ENCODE results near the gene CACNA2D2.

DNA sequence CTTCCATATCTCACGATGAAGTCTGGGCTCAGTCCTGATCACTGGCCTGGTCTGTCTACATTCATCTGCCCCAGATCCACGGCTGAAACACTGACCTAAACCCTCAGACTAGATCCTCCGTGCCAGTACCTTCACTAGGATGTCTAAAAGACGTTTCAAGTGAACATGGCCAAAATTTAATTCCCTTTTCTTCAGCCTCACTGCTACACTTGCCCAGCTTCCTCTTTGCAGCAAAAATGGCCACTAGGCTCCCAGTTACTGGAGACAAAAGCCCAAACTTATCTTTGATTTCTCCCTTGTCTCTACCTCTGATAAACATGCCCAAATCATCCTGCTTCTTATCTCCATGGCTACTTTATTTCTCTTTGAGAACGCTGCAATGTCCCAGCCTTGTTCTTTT lies 164.5 kb downstream of the CACNA2D2 start:
- TF ChIP-seq, protein P1, sequence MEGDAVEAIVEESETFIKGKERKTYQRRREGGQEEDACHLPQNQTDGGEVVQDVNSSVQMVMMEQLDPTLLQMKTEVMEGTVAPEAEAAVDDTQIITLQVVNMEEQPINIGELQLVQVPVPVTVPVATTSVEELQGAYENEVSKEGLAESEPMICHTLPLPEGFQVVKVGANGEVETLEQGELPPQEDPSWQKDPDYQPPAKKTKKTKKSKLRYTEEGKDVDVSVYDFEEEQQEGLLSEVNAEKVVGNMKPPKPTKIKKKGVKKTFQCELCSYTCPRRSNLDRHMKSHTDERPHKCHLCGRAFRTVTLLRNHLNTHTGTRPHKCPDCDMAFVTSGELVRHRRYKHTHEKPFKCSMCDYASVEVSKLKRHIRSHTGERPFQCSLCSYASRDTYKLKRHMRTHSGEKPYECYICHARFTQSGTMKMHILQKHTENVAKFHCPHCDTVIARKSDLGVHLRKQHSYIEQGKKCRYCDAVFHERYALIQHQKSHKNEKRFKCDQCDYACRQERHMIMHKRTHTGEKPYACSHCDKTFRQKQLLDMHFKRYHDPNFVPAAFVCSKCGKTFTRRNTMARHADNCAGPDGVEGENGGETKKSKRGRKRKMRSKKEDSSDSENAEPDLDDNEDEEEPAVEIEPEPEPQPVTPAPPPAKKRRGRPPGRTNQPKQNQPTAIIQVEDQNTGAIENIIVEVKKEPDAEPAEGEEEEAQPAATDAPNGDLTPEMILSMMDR (conservative IDR thresholded peaks at IDR 0.05): no peak
- TF ChIP-seq EZH2 (IDR thresholded peaks at IDR 0.05; ENCODE audit: low read depth): no peak

Data from PC-9 (cell line).